ENCODE data around the gene ARF6. TPM values are rescaled to one million over a fixed set of nuclear protein-coding genes. Genes with fewer than 3 reads are reported as not detected.

The ARF6 gene
- polyA plus RNA-seq, 1 donor from 2014 or later, result 24.1 TPM

DNA sequence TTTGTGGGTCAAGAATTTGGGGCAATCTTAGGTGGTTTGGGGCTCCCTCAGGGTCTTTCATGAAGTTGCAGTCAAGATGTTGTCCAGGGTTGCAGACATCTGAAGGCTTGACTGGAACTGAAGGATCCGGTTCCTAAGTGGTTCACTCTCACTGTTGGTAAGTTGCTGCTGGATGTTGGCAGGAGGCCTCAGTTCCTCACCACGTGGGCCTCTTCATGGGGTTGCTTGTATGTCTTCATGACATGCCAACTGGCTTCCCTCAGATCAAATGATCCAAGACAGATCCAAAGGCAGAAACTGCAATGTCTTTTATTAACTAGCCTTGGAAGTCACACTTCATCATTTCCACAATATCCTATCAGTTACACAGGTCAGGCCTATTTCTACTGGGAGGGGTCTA lies 49.2 kb downstream of the ARF6 start:
- H3K9me2 ChIP-seq (ENCODE audit: insufficient read depth, low read length), result no peaks in the 10 kb centered on the region
- no peak overlapping the region for H3K4me3 ChIP-seq (ENCODE audit: low read length)
- no peak overlapping the region for H3K27ac ChIP-seq (ENCODE audit: low read length)
- H3F3A ChIP-seq (ENCODE audit: insufficient read depth, low read length, poor library complexity, severe bottlenecking), result no peaks in the 10 kb centered on the region
- H3K27me3 ChIP-seq (ENCODE audit: insufficient read depth, low read depth, low read length), result no peaks in the 10 kb centered on the region
- H3K9me3 ChIP-seq (ENCODE audit: low read length), result no peaks in the 10 kb centered on the region
- no peak overlapping the region for H3K4me2 ChIP-seq (ENCODE audit: low read length)
- no peaks in the 10 kb centered on the region for H3K36me3 ChIP-seq (ENCODE audit: insufficient read depth, low read length)
- H3K79me2 ChIP-seq (replicated peaks; ENCODE audit: insufficient read depth, low read length), result no peaks in the 10 kb centered on the region
- no peak overlapping the region for H2AFZ ChIP-seq (ENCODE audit: low read depth, low read length)
- no peak overlapping the region for H3K9ac ChIP-seq (ENCODE audit: low read length)
- H4K20me1 ChIP-seq (ENCODE audit: insufficient read depth), result no peaks in the 10 kb centered on the region
- TF ChIP-seq TAF1 (IDR thresholded peaks at IDR 0.05; ENCODE audit: low read depth) (no peak), EZH2 (IDR thresholded peaks at IDR 0.05; ENCODE audit: borderline replicate concordance, insufficient read depth, low read length, poor library complexity, severe bottlenecking) (no peak), SMC3 (conservative IDR thresholded peaks at IDR 0.05; ENCODE audit: poor library complexity) (no peak)
- TF ChIP-seq, protein P1, sequence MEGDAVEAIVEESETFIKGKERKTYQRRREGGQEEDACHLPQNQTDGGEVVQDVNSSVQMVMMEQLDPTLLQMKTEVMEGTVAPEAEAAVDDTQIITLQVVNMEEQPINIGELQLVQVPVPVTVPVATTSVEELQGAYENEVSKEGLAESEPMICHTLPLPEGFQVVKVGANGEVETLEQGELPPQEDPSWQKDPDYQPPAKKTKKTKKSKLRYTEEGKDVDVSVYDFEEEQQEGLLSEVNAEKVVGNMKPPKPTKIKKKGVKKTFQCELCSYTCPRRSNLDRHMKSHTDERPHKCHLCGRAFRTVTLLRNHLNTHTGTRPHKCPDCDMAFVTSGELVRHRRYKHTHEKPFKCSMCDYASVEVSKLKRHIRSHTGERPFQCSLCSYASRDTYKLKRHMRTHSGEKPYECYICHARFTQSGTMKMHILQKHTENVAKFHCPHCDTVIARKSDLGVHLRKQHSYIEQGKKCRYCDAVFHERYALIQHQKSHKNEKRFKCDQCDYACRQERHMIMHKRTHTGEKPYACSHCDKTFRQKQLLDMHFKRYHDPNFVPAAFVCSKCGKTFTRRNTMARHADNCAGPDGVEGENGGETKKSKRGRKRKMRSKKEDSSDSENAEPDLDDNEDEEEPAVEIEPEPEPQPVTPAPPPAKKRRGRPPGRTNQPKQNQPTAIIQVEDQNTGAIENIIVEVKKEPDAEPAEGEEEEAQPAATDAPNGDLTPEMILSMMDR (IDR thresholded peaks at IDR 0.05; ENCODE audit: poor library complexity, severe bottlenecking), result no peak

DNA sequence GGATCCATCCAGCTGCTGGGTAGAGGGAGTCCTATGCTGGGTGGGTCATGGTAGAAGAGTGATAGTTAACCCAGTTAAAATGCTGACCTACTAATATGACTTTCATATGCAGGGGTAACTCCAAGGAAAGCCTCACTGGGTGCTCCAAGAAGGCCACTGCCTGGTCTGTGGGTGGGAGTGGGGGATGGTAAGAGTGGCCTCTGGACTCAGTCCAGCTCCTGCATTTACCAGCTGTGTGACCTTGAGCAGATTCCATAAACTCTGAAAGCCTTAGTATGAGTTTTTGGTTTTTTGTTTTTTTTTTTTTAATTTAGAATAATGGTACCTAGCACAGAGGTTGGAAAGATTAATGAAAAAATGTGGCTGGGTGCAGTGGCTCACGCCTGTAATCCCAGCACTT lies 51.6 kb downstream of the ARF6 start:
- no peaks in the 10 kb centered on the region for H3K36me3 ChIP-seq (ENCODE audit: insufficient read depth, low read length)
- H2AFZ ChIP-seq (ENCODE audit: low read depth, low read length), result no peak overlapping the region
- H3F3A ChIP-seq (ENCODE audit: insufficient read depth, low read length, poor library complexity, severe bottlenecking), result no peaks in the 10 kb centered on the region
- H4K20me1 ChIP-seq (ENCODE audit: insufficient read depth), result no peaks in the 10 kb centered on the region
- H3K27me3 ChIP-seq (ENCODE audit: insufficient read depth, low read depth, low read length), result no peaks in the 10 kb centered on the region
- H3K4me2 ChIP-seq (ENCODE audit: low read length), result no peak overlapping the region
- no peak overlapping the region for H3K4me3 ChIP-seq (ENCODE audit: low read length)
- TF ChIP-seq POLR2AphosphoS5 (IDR thresholded peaks at IDR 0.05) (no peak), REST (IDR thresholded peaks at IDR 0.05; ENCODE audit: borderline replicate concordance) (no peak), EZH2 (IDR thresholded peaks at IDR 0.05; ENCODE audit: borderline replicate concordance, insufficient read depth, low read length, poor library complexity, severe bottlenecking) (no peak), TAF1 (IDR thresholded peaks at IDR 0.05; ENCODE audit: low read depth) (no peak), EP300 (conservative IDR thresholded peaks at IDR 0.05; ENCODE audit: poor library complexity, severe bottlenecking) (no peak), SMC3 (conservative IDR thresholded peaks at IDR 0.05; ENCODE audit: poor library complexity) (no peak), MXI1 (conservative IDR thresholded peaks at IDR 0.05; ENCODE audit: poor library complexity, severe bottlenecking) (no peak), RAD21 (conservative IDR thresholded peaks at IDR 0.05) (no peak)
- TF ChIP-seq, protein P1 (IDR thresholded peaks at IDR 0.05; ENCODE audit: poor library complexity, severe bottlenecking), result no peak
- H3K9me3 ChIP-seq (ENCODE audit: low read length), result no peaks in the 10 kb centered on the region
- H3K9me2 ChIP-seq (ENCODE audit: insufficient read depth, low read length), result no peaks in the 10 kb centered on the region
- H3K27ac ChIP-seq (ENCODE audit: low read length), result no peak overlapping the region
- H3K79me2 ChIP-seq (replicated peaks; ENCODE audit: insufficient read depth, low read length), result no peaks in the 10 kb centered on the region
- no peak overlapping the region for H3K9ac ChIP-seq (ENCODE audit: low read length)
